HepG2 (cell line): ENCODE data around the gene FXR2.

Experiments
- DMAP1 ChIP-seq: IDR thresholded peaks from 2 replicates; pipeline ENCODE4 v1.6.1; 2016
- HDAC6 ChIP-seq: fragments of 200-600 bp; sonication (generic); IDR thresholded peaks from 2 replicates; pipeline ENCODE4 v1.7.0; 2017; ENCODE audit warnings: mild to moderate bottlenecking, antibody characterized with exemption, low read length, low read depth
- MAFK ChIP-seq, 2 experiments: IDR thresholded peaks in 1 of 2; conservative IDR thresholded peaks in 1 of 2; 2 replicates each; pipeline ENCODE4 v1.6.1; 2011; ENCODE audit warnings: improper control_type of control experiment in 2 of 2, low read length in 2 of 2
- PHF5A ChIP-seq: IDR thresholded peaks from one replicate; pipeline ENCODE4 v1.6.1; 2018; ENCODE audit warnings: low read depth, missing genetic modification reagents; ENCODE audit not compliant: unreplicated experiment
- ZNF121 ChIP-seq: sonication (generic); formaldehyde crosslinking; IDR thresholded peaks from 2 replicates; pipeline ENCODE4 v1.5.0; 2020; ENCODE audit warnings: mild to moderate bottlenecking, missing genetic modification reagents

- TF ChIP-seq DMAP1 (no peak), HDAC6 (no peak), PHF5A (CRISPR knock-in tag) (no peak), ZNF121 (CRISPR knock-in tag) (no peak), MAFK (conservative IDR thresholded peaks at IDR 0.05 in 1 of 2, IDR thresholded peaks at IDR 0.05 in 1 of 2; ENCODE audit: low read length in 2 of 2) (no peak)
Observed at GRCh38 chr17:7575959-7576358, 38.7 kb downstream of the FXR2 start.
